GM12873 (cell line): ENCODE measurements around the gene CAMK2N1.

Source experiments
- TF ChIP-seq, protein P1 (sequence below): IDR thresholded peaks from 2 replicates; pipeline ENCODE4 v1.5.1; 2012; ENCODE audit warnings: low read depth, mild to moderate bottlenecking, moderate library complexity, low read length, control low read depth; ENCODE audit not compliant: insufficient read depth; ENCODE audit errors: missing control alignments

Gene CAMK2N1

DNA sequence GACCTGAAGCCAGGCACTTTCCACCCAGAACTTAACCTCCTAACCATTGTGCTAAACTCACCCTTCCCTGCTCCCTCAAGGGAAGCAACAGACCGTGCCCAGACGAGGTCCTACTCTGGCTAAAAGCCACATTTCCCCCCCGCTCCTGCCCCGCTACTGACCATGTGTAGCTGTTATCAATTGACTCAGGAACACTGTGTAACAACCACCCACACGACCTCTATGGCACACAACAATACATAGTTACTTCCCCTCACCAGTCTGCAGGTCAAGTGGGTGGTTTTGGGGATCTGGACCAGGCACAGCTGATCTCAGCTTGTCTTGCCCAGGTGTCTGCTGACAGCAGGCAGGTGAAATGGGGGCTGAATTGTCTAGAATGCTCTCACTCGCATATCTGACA lies 40.1 kb downstream of the CAMK2N1 start:
- TF ChIP-seq, protein P1, sequence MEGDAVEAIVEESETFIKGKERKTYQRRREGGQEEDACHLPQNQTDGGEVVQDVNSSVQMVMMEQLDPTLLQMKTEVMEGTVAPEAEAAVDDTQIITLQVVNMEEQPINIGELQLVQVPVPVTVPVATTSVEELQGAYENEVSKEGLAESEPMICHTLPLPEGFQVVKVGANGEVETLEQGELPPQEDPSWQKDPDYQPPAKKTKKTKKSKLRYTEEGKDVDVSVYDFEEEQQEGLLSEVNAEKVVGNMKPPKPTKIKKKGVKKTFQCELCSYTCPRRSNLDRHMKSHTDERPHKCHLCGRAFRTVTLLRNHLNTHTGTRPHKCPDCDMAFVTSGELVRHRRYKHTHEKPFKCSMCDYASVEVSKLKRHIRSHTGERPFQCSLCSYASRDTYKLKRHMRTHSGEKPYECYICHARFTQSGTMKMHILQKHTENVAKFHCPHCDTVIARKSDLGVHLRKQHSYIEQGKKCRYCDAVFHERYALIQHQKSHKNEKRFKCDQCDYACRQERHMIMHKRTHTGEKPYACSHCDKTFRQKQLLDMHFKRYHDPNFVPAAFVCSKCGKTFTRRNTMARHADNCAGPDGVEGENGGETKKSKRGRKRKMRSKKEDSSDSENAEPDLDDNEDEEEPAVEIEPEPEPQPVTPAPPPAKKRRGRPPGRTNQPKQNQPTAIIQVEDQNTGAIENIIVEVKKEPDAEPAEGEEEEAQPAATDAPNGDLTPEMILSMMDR, result no peak

- TF ChIP-seq, protein P1, result no peak
These were observed 42.1 kb downstream of the CAMK2N1 start for GRCh38 chr1:20443703-20444586.

DNA sequence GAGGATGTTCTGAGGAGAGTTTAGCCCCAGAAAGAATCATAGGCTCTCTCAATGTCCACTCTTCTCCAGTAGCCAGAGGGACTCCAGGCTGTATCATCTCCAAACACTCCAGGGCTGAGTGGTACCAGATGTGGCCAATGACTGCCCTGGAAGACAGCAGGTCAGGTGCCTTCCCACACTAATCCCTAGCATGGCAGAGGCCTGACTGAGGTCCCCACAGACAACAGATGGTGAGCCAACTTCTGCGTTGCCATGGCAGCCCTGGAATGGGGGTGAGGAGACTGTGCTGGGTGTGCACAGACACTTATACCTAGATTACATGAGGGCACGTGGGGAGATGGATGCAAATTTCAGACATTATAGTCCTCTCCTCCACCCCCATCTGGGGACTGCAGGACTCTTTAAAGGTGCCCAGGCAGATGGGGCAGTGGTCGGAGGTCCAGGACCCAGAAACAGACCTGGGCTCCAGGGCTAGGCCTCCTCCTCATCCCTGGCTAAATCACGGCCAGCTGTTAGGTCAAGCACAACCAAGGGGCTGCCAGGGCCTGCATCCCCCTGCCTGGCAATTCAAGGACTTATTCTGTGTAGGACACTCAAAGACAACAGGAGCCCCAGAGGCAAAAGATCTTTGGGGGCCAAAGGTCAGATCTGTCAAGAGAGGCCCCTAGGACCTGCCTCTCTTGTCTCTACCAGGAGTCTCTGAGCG lies 42.9 kb downstream of the CAMK2N1 start:
- TF ChIP-seq, protein P1, result no peak

- TF ChIP-seq, protein P1, result no peak
These were observed 45.2 kb downstream of the CAMK2N1 start for GRCh38 chr1:20440785-20441200.

DNA sequence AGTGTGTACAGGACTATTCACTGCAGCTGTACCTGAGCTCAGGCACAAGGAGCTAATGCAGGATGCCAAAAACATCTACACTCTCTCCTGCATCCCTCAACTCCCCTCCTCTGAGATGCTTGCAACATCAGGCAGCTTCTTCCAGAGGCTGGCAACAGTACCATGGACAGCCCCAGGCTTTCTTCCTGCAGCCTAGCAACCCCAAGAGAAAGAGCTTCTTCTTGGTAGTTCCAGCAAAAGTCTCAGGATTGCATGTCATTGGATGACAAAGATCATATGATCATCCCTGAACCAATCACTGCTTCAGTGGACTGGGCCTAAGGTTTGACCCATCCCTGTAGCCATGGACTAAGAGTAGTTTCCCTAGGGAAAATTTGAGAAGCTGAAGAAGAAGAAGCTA lies 46.7 kb downstream of the CAMK2N1 start:
- TF ChIP-seq, protein P1, result no peak

DNA sequence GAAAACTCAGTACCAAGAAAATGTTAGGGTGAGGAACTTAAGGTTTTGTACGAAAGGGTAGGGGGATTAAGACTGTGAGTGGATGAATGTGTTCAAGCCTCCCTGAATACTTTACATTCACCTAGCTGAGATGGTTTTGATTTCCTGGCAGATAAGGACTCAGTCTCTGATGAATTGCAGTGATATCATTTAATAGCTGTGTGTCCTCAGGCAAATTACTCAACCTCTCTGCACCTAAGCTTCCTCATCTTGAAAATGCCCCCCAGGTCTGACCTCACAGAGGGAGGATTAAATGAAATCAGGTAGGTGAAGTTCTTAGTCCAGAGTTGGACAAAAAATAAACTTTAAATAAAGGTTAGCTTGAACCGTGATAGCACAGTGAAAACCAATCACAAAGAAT lies 48.4 kb downstream of the CAMK2N1 start:
- TF ChIP-seq, protein P1, result no peak

DNA sequence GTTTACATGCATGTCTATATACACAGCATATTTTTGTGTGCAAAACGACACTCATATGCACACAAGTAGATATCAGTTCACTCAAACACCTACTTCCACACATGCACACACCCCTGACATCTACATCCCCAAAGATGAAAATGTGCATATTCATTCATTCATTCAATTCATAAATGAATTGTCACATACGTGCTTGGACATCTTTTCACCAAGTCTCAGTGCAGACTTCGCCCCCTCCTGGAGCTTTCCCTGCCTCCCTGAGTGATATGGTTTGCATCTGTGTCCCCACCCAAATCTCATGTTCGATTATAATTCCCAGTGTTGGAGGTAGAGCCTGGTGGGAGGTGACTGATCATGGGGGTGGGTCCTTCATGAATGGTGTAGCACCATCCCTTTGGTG lies 53.1 kb downstream of the CAMK2N1 start:
- TF ChIP-seq, protein P1, result no peak
